GM19193 (cell line): Measurements from ENCODE around the gene FAM3C.

Experiments
- POLR2A ChIP-seq: IDR thresholded peaks from 4 replicates; pipeline ENCODE4 v1.6.1; 2011; ENCODE audit not compliant: insufficient read depth, insufficient read length; ENCODE audit errors: extremely low read depth

FAM3C gene

GRCh38 chr7:121391686-121392085 lies 4.4 kb downstream of the FAM3C start:
- TF ChIP-seq POLR2A, result no peak

GRCh38 chr7:121390617-121391016 lies 5.5 kb downstream of the FAM3C start:
- TF ChIP-seq POLR2A, result no peak

- TF ChIP-seq POLR2A, result no peak
These were observed 6.0 kb downstream of the FAM3C start for GRCh38 chr7:121390109-121390508.

GRCh38 chr7:121388950-121389349 lies 7.2 kb downstream of the FAM3C start:
- no peak for TF ChIP-seq POLR2A

GRCh38 chr7:121385800-121386179 lies 10.3 kb downstream of the FAM3C start:
- TF ChIP-seq POLR2A, result no peak

GRCh38 chr7:121385056-121385799 lies 10.9 kb downstream of the FAM3C start:
- no peak for TF ChIP-seq POLR2A

- TF ChIP-seq POLR2A, result no peak
These were observed 11.8 kb downstream of the FAM3C start for GRCh38 chr7:121384265-121384664.

GRCh38 chr7:121383235-121383910 lies 12.7 kb downstream of the FAM3C start:
- no peak for TF ChIP-seq POLR2A

- no peak for TF ChIP-seq POLR2A
These were observed 13.6 kb downstream of the FAM3C start for GRCh38 chr7:121382473-121382872.

- TF ChIP-seq POLR2A, result no peak
These were observed 16.2 kb downstream of the FAM3C start for GRCh38 chr7:121379930-121380329.

GRCh38 chr7:121376979-121377378 lies 19.1 kb downstream of the FAM3C start:
- TF ChIP-seq POLR2A, result no peak

- no peak for TF ChIP-seq POLR2A
These were observed 22.9 kb downstream of the FAM3C start for GRCh38 chr7:121373177-121373576.

GRCh38 chr7:121372376-121373010 lies 23.6 kb downstream of the FAM3C start:
- no peak for TF ChIP-seq POLR2A

GRCh38 chr7:121371883-121372282 lies 24.2 kb downstream of the FAM3C start:
- TF ChIP-seq POLR2A, result no peak

GRCh38 chr7:121371367-121371766 lies 24.7 kb downstream of the FAM3C start:
- no peak for TF ChIP-seq POLR2A

GRCh38 chr7:121369462-121369861 lies 26.6 kb downstream of the FAM3C start:
- TF ChIP-seq POLR2A, result no peak
